Measurements from ENCODE around the gene POGLUT3.

POGLUT3 gene, protein sequence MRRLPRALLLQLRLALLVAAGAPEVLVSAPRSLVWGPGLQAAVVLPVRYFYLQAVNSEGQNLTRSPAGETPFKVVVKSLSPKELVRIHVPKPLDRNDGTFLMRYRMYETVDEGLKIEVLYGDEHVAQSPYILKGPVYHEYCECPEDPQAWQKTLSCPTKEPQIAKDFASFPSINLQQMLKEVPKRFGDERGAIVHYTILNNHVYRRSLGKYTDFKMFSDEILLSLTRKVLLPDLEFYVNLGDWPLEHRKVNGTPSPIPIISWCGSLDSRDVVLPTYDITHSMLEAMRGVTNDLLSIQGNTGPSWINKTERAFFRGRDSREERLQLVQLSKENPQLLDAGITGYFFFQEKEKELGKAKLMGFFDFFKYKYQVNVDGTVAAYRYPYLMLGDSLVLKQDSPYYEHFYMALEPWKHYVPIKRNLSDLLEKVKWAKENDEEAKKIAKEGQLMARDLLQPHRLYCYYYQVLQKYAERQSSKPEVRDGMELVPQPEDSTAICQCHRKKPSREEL

GRCh38 chr11:108498046-108498815, at the start of gene POGLUT3:
Gene POGLUT3 (minus strand): TSS chr11:108498384. CDS start chr11:108498366, 18 bp downstream.
- no peak for FAIRE-seq

GRCh38 chr11:108545909-108546501, 47.8 kb upstream of the POGLUT3 start:
- FAIRE-seq, result no peak

DNA sequence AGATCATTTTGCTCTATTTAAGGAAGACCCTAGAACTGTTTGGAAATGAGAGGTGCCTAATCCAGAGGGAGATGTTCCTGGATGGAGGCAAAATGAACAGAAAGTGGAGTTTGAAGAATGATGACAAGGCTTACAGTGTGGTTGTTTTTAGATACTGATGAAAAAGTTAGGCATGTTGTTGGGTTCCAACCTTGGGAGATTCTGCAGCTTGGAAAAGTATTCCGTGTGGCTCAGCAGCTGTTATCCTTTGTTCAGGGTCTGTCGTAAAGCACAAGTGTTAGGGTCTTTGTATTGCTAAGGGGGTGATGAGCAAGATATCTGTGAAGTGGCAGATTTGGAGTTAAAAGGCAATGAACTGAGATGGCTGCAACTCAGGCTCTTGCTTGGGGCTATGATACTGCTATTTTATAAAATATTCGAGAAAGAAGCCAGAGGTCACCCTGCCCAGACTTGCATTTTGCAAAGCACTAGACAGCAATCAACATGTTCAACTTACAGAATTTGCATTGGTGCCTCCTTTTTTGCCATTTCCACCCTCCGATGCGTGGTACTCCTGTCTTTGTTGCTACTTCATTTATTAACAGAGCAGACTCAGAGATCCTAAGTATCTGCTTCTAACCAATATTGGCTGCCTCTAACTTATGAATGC, 45.3 kb upstream of the POGLUT3 start:
- FAIRE-seq, result no peak

DNA sequence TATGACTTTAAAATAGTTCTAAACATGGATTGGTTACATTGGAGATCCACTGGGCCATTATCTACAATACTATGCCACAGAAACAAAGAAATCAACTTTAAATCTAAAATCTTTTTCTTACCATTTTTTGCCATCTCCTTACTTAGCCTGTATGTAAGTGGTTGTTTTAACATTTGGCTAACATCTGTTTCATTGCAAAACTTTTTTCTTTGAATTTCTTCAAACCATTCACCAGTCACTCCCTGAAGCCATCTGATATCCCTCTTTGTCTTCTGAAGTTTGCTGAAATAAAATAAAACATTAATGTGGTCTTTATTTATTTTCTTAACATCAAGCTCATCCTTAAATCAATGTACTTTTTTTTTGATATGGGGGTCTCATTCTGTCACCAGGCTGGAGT, 43.3 kb upstream of the POGLUT3 start:
- no peak for FAIRE-seq

GRCh38 chr11:108538502-108538901, 40.3 kb upstream of the POGLUT3 start:
- FAIRE-seq, result no peak

DNA sequence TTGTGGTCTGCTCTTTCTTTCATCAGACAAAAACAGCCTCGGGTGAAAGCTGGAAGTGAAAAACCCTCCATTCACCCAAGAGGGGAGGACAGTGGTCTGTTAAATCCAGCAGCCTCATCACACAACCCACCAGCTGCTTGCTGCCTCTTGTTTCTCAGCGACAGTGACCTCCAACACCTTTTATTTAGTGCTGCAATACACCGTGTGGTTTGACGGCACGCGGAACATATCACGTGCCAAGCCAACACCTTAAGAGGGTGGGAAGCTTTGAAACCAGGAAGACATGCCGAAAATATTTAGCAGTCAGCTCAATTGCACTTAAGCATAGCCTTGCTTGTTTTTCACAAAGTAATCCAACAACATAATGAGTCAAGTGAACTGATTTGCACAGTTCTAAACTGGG, 39.8 kb upstream of the POGLUT3 start:
- peak; percentile 70 for FAIRE-seq

- no peak for FAIRE-seq
These were observed 38.6 kb upstream of the POGLUT3 start for GRCh38 chr11:108536783-108537182.

GRCh38 chr11:108535384-108535955, 37.3 kb upstream of the POGLUT3 start:
- no peak for FAIRE-seq

DNA sequence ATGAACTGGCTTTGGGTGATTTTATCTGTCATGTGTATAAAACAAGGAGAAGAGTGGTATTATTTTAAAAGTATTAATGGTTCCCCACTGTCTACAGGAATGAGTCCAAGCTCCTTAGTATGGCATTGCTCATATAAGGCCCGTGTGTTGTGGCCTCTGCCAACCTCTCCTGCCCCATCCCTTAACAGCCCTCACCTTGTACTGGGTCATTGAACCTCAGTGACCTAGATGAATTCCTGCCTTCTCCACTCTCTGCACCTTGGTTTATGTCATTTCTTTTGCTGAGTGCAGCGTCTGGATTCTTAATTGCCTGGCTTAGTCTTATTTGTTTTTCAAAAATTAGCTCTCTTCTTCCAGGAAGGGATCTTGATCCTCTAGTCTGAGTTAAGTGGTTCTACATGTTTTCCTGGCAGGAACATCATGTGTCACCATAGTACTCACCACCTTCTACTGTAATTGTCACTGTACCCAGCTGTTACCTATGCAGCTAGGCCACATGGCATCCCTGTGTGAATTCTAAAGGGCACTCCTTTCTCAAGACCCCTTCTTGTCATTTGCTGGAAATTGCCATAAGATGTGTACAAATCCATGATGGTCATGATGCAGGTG, 36.2 kb upstream of the POGLUT3 start:
- peak; percentile 96 for FAIRE-seq

DNA sequence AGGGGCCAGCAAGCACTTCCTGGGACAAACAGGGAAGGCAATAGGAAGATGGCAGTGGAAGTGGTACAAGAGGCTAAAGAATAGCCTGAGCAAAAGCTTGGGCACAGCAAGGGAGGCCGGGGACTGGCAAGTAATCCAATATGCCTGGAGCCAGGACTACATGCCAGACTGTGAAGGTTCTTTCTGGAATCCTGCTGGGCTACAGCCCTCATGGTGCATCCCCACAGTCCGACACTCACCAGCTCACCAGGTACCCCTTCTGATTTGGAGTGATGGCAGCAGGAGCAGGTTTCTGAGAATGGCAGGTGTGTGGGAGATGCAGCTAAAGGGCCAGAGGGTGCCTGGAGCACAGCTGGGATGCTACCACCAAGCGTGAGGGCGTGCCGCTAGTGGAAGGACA, 32.2 kb upstream of the POGLUT3 start:
- FAIRE-seq, result no peak

DNA sequence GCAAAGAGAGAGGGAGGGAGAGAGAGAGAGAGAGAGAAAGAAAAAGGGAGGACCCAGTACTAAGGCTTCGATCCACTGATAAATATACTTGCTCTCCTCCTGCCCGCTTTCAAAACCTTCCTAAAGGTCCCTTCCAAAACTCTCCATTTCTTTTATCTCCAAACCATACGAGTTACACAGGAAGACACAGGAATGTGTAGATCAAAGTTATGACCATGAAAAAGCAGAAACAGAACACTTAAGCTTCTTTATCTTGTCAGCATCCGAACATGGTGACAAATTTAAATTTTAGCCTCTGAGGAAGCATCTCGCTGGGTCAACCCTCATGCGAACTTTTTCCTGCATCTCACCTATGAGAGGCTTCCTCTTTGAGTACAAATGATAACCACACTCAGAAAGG, 29.2 kb upstream of the POGLUT3 start:
- FAIRE-seq, result no peak

DNA sequence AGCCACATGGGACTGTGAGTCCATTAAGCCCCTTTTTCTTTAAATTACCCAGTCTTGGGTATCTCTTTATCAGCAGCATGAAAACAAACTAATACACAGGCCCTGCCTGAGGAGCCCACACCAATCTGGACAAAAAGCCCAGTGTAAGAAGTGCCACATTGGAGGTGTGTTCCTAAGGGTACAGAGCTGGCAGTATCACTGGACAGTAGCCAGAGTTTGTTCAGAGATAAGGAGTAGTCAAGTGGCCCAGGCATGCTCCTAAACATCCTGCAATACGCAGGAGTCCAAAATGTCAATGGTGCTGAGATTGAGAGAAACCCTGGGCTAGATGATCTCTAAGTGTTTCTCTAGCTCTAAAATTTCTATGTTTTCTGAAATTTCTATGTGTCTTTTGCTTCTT, 27.0 kb upstream of the POGLUT3 start:
- no peak for FAIRE-seq

- FAIRE-seq, result no peak
These were observed 26.2 kb upstream of the POGLUT3 start for GRCh38 chr11:108524422-108524821.

DNA sequence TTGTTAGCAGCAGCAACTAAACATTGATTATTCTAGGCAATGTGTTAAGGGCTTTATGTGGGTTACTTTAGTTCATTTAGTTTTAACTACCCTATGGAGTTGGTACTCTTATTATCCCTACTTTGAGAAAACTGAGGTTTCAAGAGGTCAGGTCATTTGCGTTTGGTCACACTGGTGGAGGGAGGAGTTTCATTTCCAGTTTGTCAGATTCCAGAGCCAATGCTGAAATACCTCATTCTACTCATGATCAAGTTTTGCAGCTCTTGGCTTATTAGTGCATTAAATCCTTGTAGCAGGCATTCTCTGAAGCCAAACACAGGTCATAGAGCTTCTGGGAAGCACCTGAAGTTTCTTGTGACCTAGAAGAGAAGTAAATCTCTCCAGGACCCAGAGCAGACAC, 24.1 kb upstream of the POGLUT3 start:
- FAIRE-seq, result no peak

DNA sequence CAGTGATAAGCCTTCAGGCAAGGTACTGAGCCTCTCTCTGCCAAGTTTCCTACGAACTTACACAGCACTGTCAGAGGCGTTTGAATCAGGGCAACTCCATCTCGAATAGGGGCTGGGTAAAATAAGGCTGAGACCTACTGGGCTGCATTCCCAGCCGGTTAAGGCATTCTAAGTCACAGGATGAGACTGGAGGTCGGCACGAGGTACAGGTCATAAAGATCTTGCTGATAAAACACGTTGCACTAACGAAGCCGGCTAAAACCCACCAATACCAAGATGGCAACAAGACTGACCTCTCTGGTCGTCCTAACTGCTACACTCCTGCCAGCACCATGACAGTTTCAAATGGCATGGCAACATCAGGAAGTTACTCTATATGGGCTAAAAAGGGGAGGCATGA, 20.4 kb upstream of the POGLUT3 start:
- no peak for FAIRE-seq

- FAIRE-seq, result no peak
These were observed 17.9 kb upstream of the POGLUT3 start for GRCh38 chr11:108516125-108516524.

- FAIRE-seq, result no peak
These were observed 14.5 kb upstream of the POGLUT3 start for GRCh38 chr11:108512708-108513107.

DNA sequence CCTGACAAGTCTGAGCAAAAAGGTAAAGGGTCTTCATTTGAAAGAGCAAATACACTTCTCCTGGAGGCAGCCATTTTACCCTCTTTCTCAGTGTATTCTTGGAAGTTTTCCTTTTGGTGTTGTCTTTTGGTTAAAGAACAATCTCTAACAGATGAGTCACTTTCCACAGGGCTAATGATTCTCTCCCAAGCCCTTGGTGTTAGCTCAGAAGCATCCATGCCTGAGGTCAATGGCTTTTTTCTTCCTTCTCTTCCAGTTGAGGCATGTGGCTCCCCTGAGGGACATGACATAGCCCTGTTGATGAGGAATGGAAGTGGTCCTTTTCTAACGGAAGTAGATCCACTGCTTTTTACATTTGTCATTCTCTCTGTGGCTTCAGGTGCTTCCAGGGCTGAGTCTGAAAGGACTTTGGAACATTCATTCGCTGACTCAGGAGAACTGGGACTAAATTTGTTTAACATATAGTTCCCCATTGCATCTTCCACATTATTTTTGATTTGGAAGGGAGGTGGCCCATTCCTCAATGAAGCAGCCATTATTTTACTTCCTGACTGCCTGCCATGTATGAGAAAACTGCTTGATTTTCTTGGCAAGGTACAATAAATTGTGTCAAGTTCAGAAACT, 13.8 kb upstream of the POGLUT3 start:
- FAIRE-seq, result no peak

GRCh38 chr11:108508653-108509593, 10.7 kb upstream of the POGLUT3 start:
- no peak for FAIRE-seq

GRCh38 chr11:108501396-108501795, 3.2 kb upstream of the POGLUT3 start:
- FAIRE-seq, result no peak

DNA sequence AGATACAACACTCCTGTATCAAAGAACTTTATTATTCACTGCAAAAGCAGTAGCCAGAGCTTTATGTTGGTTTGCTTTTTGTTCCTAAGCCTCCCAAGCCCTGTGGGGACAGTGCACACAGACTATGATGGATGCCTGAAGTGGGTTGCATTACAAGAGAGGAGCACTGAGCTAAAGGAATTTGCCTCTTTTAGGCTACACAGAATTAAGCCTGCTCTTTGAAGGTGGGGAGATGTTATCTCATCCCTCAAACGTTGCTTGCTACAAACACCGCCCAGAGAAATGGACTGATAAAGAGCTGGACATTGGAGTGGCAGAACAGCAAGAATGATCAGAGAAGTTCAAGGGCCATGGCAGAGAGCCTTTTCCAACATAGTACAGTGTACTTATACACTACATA, 2.5 kb upstream of the POGLUT3 start:
- FAIRE-seq, result no peak

Measured in islet of Langerhans (tissue), 1 donor.